PFSK-1 (cell line): Measurements from ENCODE around the gene MOB1A.

Source experiments
- FOXP2 ChIP-seq: optimal IDR thresholded peaks from 2 replicates; pipeline ENCODE3; 2011; ENCODE audit warnings: borderline replicate concordance, control low read depth, inconsistent platforms; ENCODE audit not compliant: insufficient read depth; ENCODE audit errors: extremely low read length, extremely low read depth
- POLR2AphosphoS5 ChIP-seq: IDR thresholded peaks from 2 replicates; pipeline ENCODE4 v1.6.1; 2012; ENCODE audit warnings: low read depth, mild to moderate bottlenecking, control low read depth, low read length, moderate library complexity
- SIN3A ChIP-seq: IDR thresholded peaks from 2 replicates; pipeline ENCODE4 v1.6.1; 2012; ENCODE audit warnings: mild to moderate bottlenecking, low read length, moderate library complexity, borderline replicate concordance; ENCODE audit not compliant: insufficient read depth
- TAF1 ChIP-seq: IDR thresholded peaks from 2 replicates; pipeline ENCODE4 v1.6.1; 2012; ENCODE audit warnings: low read length, control low read depth, borderline replicate concordance; ENCODE audit not compliant: insufficient read depth
- TF ChIP-seq, protein P1 (sequence below), 2 experiments: IDR thresholded peaks; 2 replicates each; pipeline versions ENCODE4 v1.6.1 to v1.8.0; 2011 to 2012; ENCODE audit warnings: low read depth in 2 of 2, low read length in 2 of 2, control low read depth in 1 of 2, inconsistent platforms in 1 of 2, mild to moderate bottlenecking in 1 of 2, moderate library complexity in 1 of 2; ENCODE audit not compliant: insufficient read depth in 1 of 2

The MOB1A gene

GRCh38 chr2:74201596-74201995, 22.9 kb upstream of the MOB1A start:
- TF ChIP-seq TAF1 (no peak), FOXP2 (no peak), SIN3A (no peak), POLR2AphosphoS5 (no peak)
- TF ChIP-seq, protein P1, sequence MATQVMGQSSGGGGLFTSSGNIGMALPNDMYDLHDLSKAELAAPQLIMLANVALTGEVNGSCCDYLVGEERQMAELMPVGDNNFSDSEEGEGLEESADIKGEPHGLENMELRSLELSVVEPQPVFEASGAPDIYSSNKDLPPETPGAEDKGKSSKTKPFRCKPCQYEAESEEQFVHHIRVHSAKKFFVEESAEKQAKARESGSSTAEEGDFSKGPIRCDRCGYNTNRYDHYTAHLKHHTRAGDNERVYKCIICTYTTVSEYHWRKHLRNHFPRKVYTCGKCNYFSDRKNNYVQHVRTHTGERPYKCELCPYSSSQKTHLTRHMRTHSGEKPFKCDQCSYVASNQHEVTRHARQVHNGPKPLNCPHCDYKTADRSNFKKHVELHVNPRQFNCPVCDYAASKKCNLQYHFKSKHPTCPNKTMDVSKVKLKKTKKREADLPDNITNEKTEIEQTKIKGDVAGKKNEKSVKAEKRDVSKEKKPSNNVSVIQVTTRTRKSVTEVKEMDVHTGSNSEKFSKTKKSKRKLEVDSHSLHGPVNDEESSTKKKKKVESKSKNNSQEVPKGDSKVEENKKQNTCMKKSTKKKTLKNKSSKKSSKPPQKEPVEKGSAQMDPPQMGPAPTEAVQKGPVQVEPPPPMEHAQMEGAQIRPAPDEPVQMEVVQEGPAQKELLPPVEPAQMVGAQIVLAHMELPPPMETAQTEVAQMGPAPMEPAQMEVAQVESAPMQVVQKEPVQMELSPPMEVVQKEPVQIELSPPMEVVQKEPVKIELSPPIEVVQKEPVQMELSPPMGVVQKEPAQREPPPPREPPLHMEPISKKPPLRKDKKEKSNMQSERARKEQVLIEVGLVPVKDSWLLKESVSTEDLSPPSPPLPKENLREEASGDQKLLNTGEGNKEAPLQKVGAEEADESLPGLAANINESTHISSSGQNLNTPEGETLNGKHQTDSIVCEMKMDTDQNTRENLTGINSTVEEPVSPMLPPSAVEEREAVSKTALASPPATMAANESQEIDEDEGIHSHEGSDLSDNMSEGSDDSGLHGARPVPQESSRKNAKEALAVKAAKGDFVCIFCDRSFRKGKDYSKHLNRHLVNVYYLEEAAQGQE (IDR thresholded peaks at IDR 0.05; ENCODE audit: insufficient read depth in 1 of 2, low read depth in 2 of 2, low read length in 2 of 2), result no peak

DNA sequence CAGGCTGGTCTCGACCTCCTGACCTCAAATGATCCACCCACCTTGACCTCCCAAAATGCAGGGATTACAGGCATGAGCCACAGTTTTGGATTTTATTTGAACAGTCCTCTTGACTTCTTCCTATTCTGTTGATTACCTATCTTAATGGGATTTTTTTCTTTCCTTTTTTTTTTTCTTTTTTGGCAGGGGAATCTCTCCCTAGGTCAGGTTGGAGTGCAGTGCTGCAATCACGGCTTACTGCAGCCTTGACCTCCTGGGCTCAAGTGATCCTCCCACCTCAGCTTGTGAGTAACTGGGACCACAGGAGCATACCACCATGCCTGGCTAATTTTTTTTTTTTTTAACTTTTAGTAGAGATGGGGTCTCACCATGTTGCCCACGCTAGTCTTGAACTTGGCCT, 22.5 kb upstream of the MOB1A start:
- TF ChIP-seq TAF1, result no peak
- TF ChIP-seq POLR2AphosphoS5, result no peak
- no peak for TF ChIP-seq SIN3A
- TF ChIP-seq, protein P1 (IDR thresholded peaks at IDR 0.05; ENCODE audit: insufficient read depth in 1 of 2, low read depth in 2 of 2, low read length in 2 of 2), result no peak
- TF ChIP-seq FOXP2, result no peak

GRCh38 chr2:74199871-74200305, 21.2 kb upstream of the MOB1A start:
- peak; percentile 38; the same call in 1 of the 2 replicates for TF ChIP-seq POLR2AphosphoS5
- TF ChIP-seq SIN3A, result no peak

DNA sequence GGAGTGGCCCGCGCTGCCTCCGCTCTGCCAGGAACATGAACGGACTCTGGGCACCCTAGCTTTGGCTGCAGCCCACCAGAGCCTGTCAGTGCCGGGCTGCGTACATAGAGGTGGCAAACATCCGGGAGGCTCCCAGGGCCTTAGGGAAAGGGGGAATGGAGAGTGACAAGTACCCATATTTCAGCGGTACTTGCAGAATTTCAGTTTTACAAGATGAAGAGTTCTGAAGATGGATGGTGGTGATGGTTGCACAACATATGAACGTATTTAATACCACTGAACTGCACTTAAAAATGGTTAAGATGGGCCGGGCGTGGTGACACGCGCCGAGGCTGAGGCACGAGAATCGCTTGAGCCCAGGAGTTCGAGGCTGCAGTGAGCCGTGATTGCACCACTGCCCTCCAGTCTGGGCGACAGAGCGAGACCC, 20.6 kb upstream of the MOB1A start:
- TF ChIP-seq SIN3A, result no peak
- no peak for TF ChIP-seq POLR2AphosphoS5
- TF ChIP-seq, protein P1 (IDR thresholded peaks at IDR 0.05; ENCODE audit: insufficient read depth in 1 of 2, low read depth in 2 of 2, low read length in 2 of 2), result no peak
- no peak for TF ChIP-seq FOXP2
- TF ChIP-seq TAF1, result no peak

DNA sequence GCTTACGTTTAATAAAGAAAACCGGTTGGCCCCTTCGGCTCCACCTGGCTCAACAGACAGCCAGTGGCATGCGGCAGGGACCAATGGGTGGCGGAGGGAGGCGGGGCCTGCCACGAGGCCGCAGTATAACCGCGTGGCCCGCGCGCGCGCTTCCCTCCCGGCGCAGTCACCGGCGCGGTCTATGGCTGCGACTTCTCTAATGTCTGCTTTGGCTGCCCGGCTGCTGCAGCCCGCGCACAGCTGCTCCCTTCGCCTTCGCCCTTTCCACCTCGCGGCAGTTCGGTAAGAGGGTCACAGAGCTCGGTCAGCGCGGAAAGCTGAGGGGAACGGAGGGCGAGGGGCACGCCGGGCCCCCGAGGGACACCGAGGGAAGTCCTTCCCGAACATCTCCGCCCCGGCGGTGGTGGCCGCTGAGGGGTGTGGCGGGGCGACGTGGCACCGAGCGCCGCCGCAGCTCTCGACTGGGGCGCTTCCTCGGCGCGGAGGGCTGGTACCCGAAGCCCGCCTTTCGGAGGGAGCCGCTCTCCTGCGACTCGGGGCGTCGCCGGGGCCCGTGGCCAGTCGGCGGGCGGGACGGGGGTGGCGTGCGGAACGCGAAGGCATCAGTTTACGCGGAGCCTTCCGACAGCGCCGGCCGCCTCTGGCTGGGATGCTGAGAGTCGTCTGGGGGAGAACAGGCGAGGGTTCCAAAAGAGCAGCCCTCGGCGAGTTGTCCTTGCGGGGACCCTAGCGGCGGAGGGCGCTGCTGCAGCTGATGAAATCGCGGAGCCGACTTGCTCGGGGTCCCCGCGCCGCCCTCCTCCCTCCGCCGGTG, 20.0 kb upstream of the MOB1A start, which contains the start of gene MTHFD2:
Gene MTHFD2, plus strand, starts transcription at position 155 of the 814 bp plus-strand sequence. Its CDS starts 27 bp downstream, at position 182.
- TF ChIP-seq FOXP2, result peak; percentile 59
- TF ChIP-seq TAF1, result peak; percentile 92
- peak; percentile 98 for TF ChIP-seq POLR2AphosphoS5
- TF ChIP-seq SIN3A, result no peak
- TF ChIP-seq, protein P1 (IDR thresholded peaks at IDR 0.05; ENCODE audit: insufficient read depth in 1 of 2, low read depth in 2 of 2, low read length in 2 of 2), result peak in 1 of 2 experiments; percentile 66; a peak in 1 of 4 replicates
